ENCODE measurements around the gene C1RL. TPM values are rescaled to one million over a fixed set of nuclear protein-coding genes. Genes with fewer than 3 reads are reported as not detected.
"Not testable (repeated sequence)": the region's sequence is repeated elsewhere in the genome, so short reads cannot be mapped to it uniquely, and the experiment has no call there.

The C1RL gene
- total RNA-seq, 1 experiment from 2014 or later: 25.9 TPM

- Histone ChIP-seq H3K79me2 (ENCODE audit: insufficient read depth, low read length) (peaks cover 25% of the 10 kb centered on the region), H4K20me1 (ENCODE audit: insufficient read depth) (no peaks in the 10 kb centered on the region), H3K27me3 (ENCODE audit: insufficient read depth, low read length) (no peaks in the 10 kb centered on the region), H3K4me1 (ENCODE audit: control insufficient read depth in 1 of 2, insufficient read depth in 2 of 2, low read length in 2 of 2) (peaks cover 4 to 16% of the 10 kb centered on the region in 2 experiments; a peak in 3 of 4 replicates), H3K36me3 (ENCODE audit: control insufficient read depth in 1 of 2, insufficient read depth in 2 of 2, low read length in 2 of 2) (peaks cover 0 to 4% of the 10 kb centered on the region in 2 experiments; a peak in 1 of 4 replicates), H3K4me2 (ENCODE audit: low read length) (peak overlapping the region; percentile 96), H3K4me3 (replicated peaks in 1 of 2; ENCODE audit: low read depth in 1 of 2, low read length in 2 of 2) (peak overlapping the region; percentile 85 to 86), H3K9me3 (ENCODE audit: control insufficient read depth in 1 of 2, insufficient read depth in 1 of 2, low read depth in 1 of 2, low read length in 2 of 2) (peaks cover 9 to 11% of the 10 kb centered on the region in 2 experiments; a peak in 1 of 4 replicates), H3K27ac (ENCODE audit: low read depth, low read length) (peak overlapping the region; percentile 88), H2AFZ (ENCODE audit: low read depth, low read length, poor library complexity, severe bottlenecking) (no peak overlapping the region), H3K9me2 (ENCODE audit: insufficient read depth) (no peaks in the 10 kb centered on the region), H3K9ac (ENCODE audit: low read length) (peak overlapping the region; percentile 87)
- RAD21 ChIA-PET (ENCODE audit: low non-redundant PET in 1 of 2, low total read pairs in 2 of 2, uncharacterized antibody in 2 of 2, unreplicated experiment in 2 of 2): no interaction called here
- TF ChIP-seq MAX (IDR thresholded peaks at IDR 0.05) (no peak), REST (IDR thresholded peaks at IDR 0.05; ENCODE audit: low read depth) (no peak), POLR2A (IDR thresholded peaks at IDR 0.05; ENCODE audit: borderline replicate concordance, extremely low read depth, insufficient read depth, insufficient read length) (no peak), JUND (IDR thresholded peaks at IDR 0.05) (no peak), EZH2phosphoT487 (IDR thresholded peaks at IDR 0.05; ENCODE audit: borderline replicate concordance) (no peak), CEBPB (IDR thresholded peaks at IDR 0.05; ENCODE audit: low read depth) (no peak), SIN3A (IDR thresholded peaks at IDR 0.05; ENCODE audit: low read depth) (no peak), EZH2 (IDR thresholded peaks at IDR 0.05) (no peak), SRF (IDR thresholded peaks at IDR 0.05; ENCODE audit: low read depth) (no peak), YY1 (IDR thresholded peaks at IDR 0.05; ENCODE audit: extremely low read depth, insufficient replicate concordance, low read depth, low read length) (no peak), FOSL1 (IDR thresholded peaks at IDR 0.05; ENCODE audit: low read depth) (no peak), ZNF274 (IDR thresholded peaks at IDR 0.05; ENCODE audit: low read depth, low read length) (no peak), ZFX (IDR thresholded peaks at IDR 0.05) (no peak), RAD21 (IDR thresholded peaks at IDR 0.05; ENCODE audit: low read depth) (no peak), POLR2AphosphoS5 (IDR thresholded peaks at IDR 0.05; ENCODE audit: low read depth, low read length) (no peak), TCF7L2 (IDR thresholded peaks at IDR 0.05; ENCODE audit: borderline replicate concordance, extremely low read depth, insufficient read depth, insufficient read length) (no peak), CBX3 (IDR thresholded peaks at IDR 0.05; ENCODE audit: low read depth) (no peak), ATF3 (IDR thresholded peaks at IDR 0.05) (no peak), SP1 (IDR thresholded peaks at IDR 0.05; ENCODE audit: low read depth) (no peak)
- ATAC-seq: no peak
- POLR2A ChIA-PET: interaction anchor here (1.0 to 3.8 kb wide), 8 partner anchors 14 to 182 kb away, joined by 3 to 77 read pairs (median 4); partner anchors contain the start of genes C12orf57, PEX5 and RNU7-1
- BruUV-seq (replicated peaks): no TSS peak
- intact Hi-C loops (cut with micrococcal nuclease): loop anchor here (1.0 to 2.0 kb wide), 3 partner anchors 89 to 234 kb away; partner anchors contain the start of genes EMG1, LPCAT3, PHB2 and SPSB2
- no peak for DNase-seq (ENCODE audit: low read depth, low spot score)
- CTCF ChIA-PET: interaction anchor here (0.7 to 4.2 kb wide), 7 partner anchors 15 to 238 kb away, joined by 3 to 34 read pairs (median 3); partner anchors contain the start of genes C12orf57, C1R, RNU7-1 and SPSB2
Measured at GRCh38 chr12:7107636-7108002, 1.4 kb downstream of the C1RL start.

DNA sequence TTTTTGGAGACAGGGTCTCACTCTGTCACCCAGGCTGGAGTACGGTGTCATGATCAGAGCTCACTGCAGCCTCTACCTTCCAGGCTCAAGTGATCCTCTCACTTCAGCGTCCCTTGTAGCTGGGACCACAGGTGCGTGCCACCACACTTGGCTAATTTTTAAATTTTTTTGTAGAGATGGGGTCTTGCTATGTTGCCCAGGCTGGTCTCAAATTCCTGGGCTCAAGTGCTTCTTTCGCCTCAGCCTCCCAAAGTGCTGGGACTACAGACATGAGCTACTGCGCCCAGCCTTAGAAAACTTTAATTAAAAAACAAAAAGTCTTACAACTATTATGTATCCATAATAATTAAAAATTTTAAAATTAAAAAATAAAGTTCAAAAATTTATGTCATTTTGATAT is 1.8 kb downstream of the C1RL start:
- ATAC-seq; H3K36me3 ChIP-seq (ENCODE audit: control insufficient read depth in 1 of 2, insufficient read depth in 2 of 2, low read length in 2 of 2); H3K9me2 ChIP-seq (ENCODE audit: insufficient read depth); RAD21 ChIA-PET (ENCODE audit: low non-redundant PET in 1 of 2, low total read pairs in 2 of 2, uncharacterized antibody in 2 of 2, unreplicated experiment in 2 of 2); H3K4me2 ChIP-seq (ENCODE audit: low read length); H3K27ac ChIP-seq (ENCODE audit: low read depth, low read length); DNase-seq (ENCODE audit: low read depth, low spot score); BruUV-seq (replicated peaks); H4K20me1 ChIP-seq (ENCODE audit: insufficient read depth); H2AFZ ChIP-seq (ENCODE audit: low read depth, low read length, poor library complexity, severe bottlenecking); intact Hi-C loops (cut with micrococcal nuclease); H3K9ac ChIP-seq (ENCODE audit: low read length); H3K27me3 ChIP-seq (ENCODE audit: insufficient read depth, low read length): not testable (repeated sequence)
- ChIA-PET POLR2A (interaction anchor here (1.0 to 3.8 kb wide), 4 partner anchors 30 to 162 kb away, joined by 3 to 77 read pairs (median 8); partner anchors contain the start of genes C12orf57 and RNU7-1), CTCF (interaction anchor here (0.7 to 4.2 kb wide), 6 partner anchors 15 to 238 kb away, joined by 3 to 34 read pairs (median 8); partner anchors contain the start of genes C12orf57, C1R, RNU7-1 and SPSB2)
- H3K79me2 ChIP-seq (ENCODE audit: insufficient read depth, low read length): peaks cover 25% of the 10 kb centered on the region
- H3K9me3 ChIP-seq (ENCODE audit: control insufficient read depth in 1 of 2, insufficient read depth in 1 of 2, low read depth in 1 of 2, low read length in 2 of 2): peaks cover 9 to 11% of the 10 kb centered on the region in 2 experiments; a peak in 1 of 4 replicates
- H3K4me1 ChIP-seq (ENCODE audit: control insufficient read depth in 1 of 2, insufficient read depth in 2 of 2, low read length in 2 of 2): peaks cover 4 to 16% of the 10 kb centered on the region in 2 experiments; a peak in 3 of 4 replicates
- H3K4me3 ChIP-seq (replicated peaks in 1 of 2; ENCODE audit: low read depth in 1 of 2, low read length in 2 of 2): peak overlapping the region in 1 of 2 experiments; percentile 85; a peak in 2 of 4 replicates
